GM21723 (cell line): ENCODE data around the gene MATN4.

Experiments used
- ATAC-seq: cut with Tn5 transposase; IDR thresholded peaks from one replicate; pipeline ENCODE4 v1.9.1; 2021; ENCODE audit warnings: mild to moderate bottlenecking, moderate library complexity; ENCODE audit not compliant: unreplicated experiment

Gene MATN4

GRCh38 chr20:45317826-45318225 is 9.7 kb upstream of the MATN4 start:
- ATAC-seq = no peak

- no peak for ATAC-seq
These were observed 8.3 kb upstream of the MATN4 start for GRCh38 chr20:45316150-45317080.

GRCh38 chr20:45315672-45316071 is 7.6 kb upstream of the MATN4 start:
- no peak for ATAC-seq

- no peak for ATAC-seq
These were observed 5.8 kb upstream of the MATN4 start for GRCh38 chr20:45313943-45314342.

GRCh38 chr20:45313065-45313695 is 5.1 kb upstream of the MATN4 start:
- ATAC-seq = no peak

GRCh38 chr20:45312241-45312640 is 4.1 kb upstream of the MATN4 start:
- no peak for ATAC-seq

GRCh38 chr20:45311589-45312211 is 3.6 kb upstream of the MATN4 start:
- no peak for ATAC-seq

- ATAC-seq = no peak
These were observed 976 bp upstream of the MATN4 start for GRCh38 chr20:45309075-45309474.

- no peak for ATAC-seq
These were observed 941 bp downstream of the MATN4 start for GRCh38 chr20:45307076-45307640.

GRCh38 chr20:45306431-45306982 is 1.6 kb downstream of the MATN4 start, which contains the start of gene RBPJL:
Gene RBPJL, plus strand, starts transcription at chr20:45306840. Its CDS starts 83 bp downstream, at chr20:45306923.
- ATAC-seq = no peak

GRCh38 chr20:45305262-45305661 is 2.8 kb downstream of the MATN4 start:
- ATAC-seq = no peak

GRCh38 chr20:45304464-45304999 is 3.6 kb downstream of the MATN4 start:
- ATAC-seq = no peak

- ATAC-seq = no peak
These were observed 4.3 kb downstream of the MATN4 start for GRCh38 chr20:45303586-45304463.

- ATAC-seq = no peak
These were observed 6.3 kb downstream of the MATN4 start for GRCh38 chr20:45301824-45302271.

- ATAC-seq = no peak
These were observed 7.1 kb downstream of the MATN4 start for GRCh38 chr20:45300961-45301360.

GRCh38 chr20:45299786-45300185 is 8.3 kb downstream of the MATN4 start:
- no peak for ATAC-seq

- no peak for ATAC-seq
These were observed 10.2 kb downstream of the MATN4 start for GRCh38 chr20:45297786-45298497.

GRCh38 chr20:45294659-45295058 is 13.4 kb downstream of the MATN4 start:
- ATAC-seq = no peak

GRCh38 chr20:45294003-45294368 is 14.1 kb downstream of the MATN4 start:
- no peak for ATAC-seq
